ENCODE results near the gene KXD1. TPM values are rescaled to one million over a fixed set of nuclear protein-coding genes. Genes with fewer than 3 reads are reported as not detected.
A peak's percentile ranks its signal among the peaks of the same experiment; 100 is the strongest.

The KXD1 gene
- total RNA-seq, 1 experiment from 2014 or later: 138 TPM

- peaks cover 84% of the 10 kb centered on the region for H3K27me3 Mint-ChIP-seq (ENCODE audit: low read depth)
These were observed 50.6 kb downstream of the KXD1 start for GRCh38 chr19:18608102-18608804.

More at GRCh38 chr19:18608102-18608804, 50.6 kb downstream of the KXD1 start:
- no peak for DNase-seq
- Mint-ChIP-seq H3K36me3 (ENCODE audit: insufficient read depth in 1 of 3, low read depth in 3 of 3) (peaks cover 0 to 3% (median 0%) of the 10 kb centered on the region in 3 experiments; a peak in 2 of 7 replicates), H3K4me1 (peaks cover 42 to 59% of the 10 kb centered on the region in 2 experiments), H3K9me3 (peaks cover 0 to 2% of the 10 kb centered on the region in 2 experiments; a peak in 2 of 5 replicates), H3K27ac (no peak overlapping the region), H3K4me3 (peak overlapping the region in 1 of 2 experiments; percentile 76; a peak in 2 of 5 replicates)
- H3K27me3 ChIP-seq (ENCODE audit: insufficient read depth, low read length): peaks cover 81% of the 10 kb centered on the region
- H3K18ac ChIP-seq (ENCODE audit: insufficient read length, low read depth, low read length): no peak overlapping the region
- H4K20me1 ChIP-seq (ENCODE audit: control insufficient read depth, insufficient read depth, insufficient read length): no peaks in the 10 kb centered on the region
- no peak overlapping the region for H3K27ac ChIP-seq (ENCODE audit: insufficient read length, low read depth, low read length)
- no peak overlapping the region for H2BK120ac ChIP-seq (ENCODE audit: low read depth, low read length, poor library complexity, severe bottlenecking)
- no peak overlapping the region for H3K14ac ChIP-seq (ENCODE audit: insufficient read depth, low read length)
- TF ChIP-seq, protein P1, sequence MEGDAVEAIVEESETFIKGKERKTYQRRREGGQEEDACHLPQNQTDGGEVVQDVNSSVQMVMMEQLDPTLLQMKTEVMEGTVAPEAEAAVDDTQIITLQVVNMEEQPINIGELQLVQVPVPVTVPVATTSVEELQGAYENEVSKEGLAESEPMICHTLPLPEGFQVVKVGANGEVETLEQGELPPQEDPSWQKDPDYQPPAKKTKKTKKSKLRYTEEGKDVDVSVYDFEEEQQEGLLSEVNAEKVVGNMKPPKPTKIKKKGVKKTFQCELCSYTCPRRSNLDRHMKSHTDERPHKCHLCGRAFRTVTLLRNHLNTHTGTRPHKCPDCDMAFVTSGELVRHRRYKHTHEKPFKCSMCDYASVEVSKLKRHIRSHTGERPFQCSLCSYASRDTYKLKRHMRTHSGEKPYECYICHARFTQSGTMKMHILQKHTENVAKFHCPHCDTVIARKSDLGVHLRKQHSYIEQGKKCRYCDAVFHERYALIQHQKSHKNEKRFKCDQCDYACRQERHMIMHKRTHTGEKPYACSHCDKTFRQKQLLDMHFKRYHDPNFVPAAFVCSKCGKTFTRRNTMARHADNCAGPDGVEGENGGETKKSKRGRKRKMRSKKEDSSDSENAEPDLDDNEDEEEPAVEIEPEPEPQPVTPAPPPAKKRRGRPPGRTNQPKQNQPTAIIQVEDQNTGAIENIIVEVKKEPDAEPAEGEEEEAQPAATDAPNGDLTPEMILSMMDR (conservative IDR thresholded peaks at IDR 0.05): no peak
- no peak overlapping the region for H3K23ac ChIP-seq (ENCODE audit: insufficient read length, low read depth, low read length)
- no peak overlapping the region for H2AK5ac ChIP-seq (ENCODE audit: insufficient read length, low read length)
- no peak overlapping the region for H2BK15ac ChIP-seq (ENCODE audit: low read depth, low read length)
- no peak overlapping the region for H2BK5ac ChIP-seq (ENCODE audit: insufficient read length, low read length)
- no CpG with 5 or more reads among the region's 5 CpGs for WGBS (ENCODE audit: extremely low coverage, insufficient read length, low lambda C conversion rate)
- H4K5ac ChIP-seq (ENCODE audit: insufficient read length, low read depth, low read length): no peak overlapping the region
- no peak overlapping the region for H3K4ac ChIP-seq (ENCODE audit: low read depth, low read length)
- H3T11ph ChIP-seq (ENCODE audit: low read length): no peak overlapping the region
- no peak overlapping the region for H3K9ac ChIP-seq (ENCODE audit: extremely low read depth, insufficient read length, low read length)
- H3K9me3 ChIP-seq (ENCODE audit: control insufficient read depth, low read depth, low read length): no peaks in the 10 kb centered on the region
- peaks cover 17% of the 10 kb centered on the region for H3K4me1 ChIP-seq (ENCODE audit: insufficient read depth, low read length)
- no peaks in the 10 kb centered on the region for H3K79me1 ChIP-seq (ENCODE audit: insufficient read depth, low read depth, low read length, poor library complexity, severe bottlenecking)
- H2BK20ac ChIP-seq (ENCODE audit: low read depth, low read length, poor library complexity, severe bottlenecking): no peak overlapping the region
- H4K91ac ChIP-seq (ENCODE audit: insufficient read length, low read depth, low read length): no peak overlapping the region
- H3K56ac ChIP-seq (ENCODE audit: insufficient read length, low read depth, low read length): no peak overlapping the region
- peaks cover 28% of the 10 kb centered on the region for H3K23me2 ChIP-seq (ENCODE audit: insufficient read length, low read depth, low read length, poor library complexity, severe bottlenecking)
- H3K79me2 ChIP-seq (ENCODE audit: insufficient read depth, low read length): no peaks in the 10 kb centered on the region
- H2AFZ ChIP-seq (ENCODE audit: low read length): no peak overlapping the region
- H4K8ac ChIP-seq (replicated peaks; ENCODE audit: insufficient read length, low read depth, low read length): no peak overlapping the region
- H2BK12ac ChIP-seq (ENCODE audit: insufficient read length, low read depth, low read length): no peak overlapping the region
- no peak overlapping the region for H3K4me2 ChIP-seq (ENCODE audit: insufficient read depth, insufficient read length, low read length)
